Activated CD4-positive, CD25-positive, alpha-beta regulatory T cell (primary cell): ENCODE data around the gene TMEM204.

Experiments
- DNase-seq, 4 experiments: peaks; one replicate each; lab custom pipeline; 2025; lab: John Stamatoyannopoulos, UW

Gene TMEM204

GRCh38 chr16:1499756-1500464, 33.6 kb upstream of the TMEM204 start:
- no peak for DNase-seq

- no peak for DNase-seq
Observed at GRCh38 chr16:1500465-1501150, 32.9 kb upstream of the TMEM204 start.

- no peak for DNase-seq
Observed at GRCh38 chr16:1501630-1502029, 31.8 kb upstream of the TMEM204 start.

GRCh38 chr16:1502092-1503004, 31.1 kb upstream of the TMEM204 start:
- no peak for DNase-seq

- DNase-seq: no peak
Observed at GRCh38 chr16:1503110-1503955, 30.1 kb upstream of the TMEM204 start.

GRCh38 chr16:1505073-1505844, 28.2 kb upstream of the TMEM204 start:
- DNase-seq: no peak

GRCh38 chr16:1505912-1506311, 27.6 kb upstream of the TMEM204 start:
- DNase-seq: no peak

GRCh38 chr16:1506494-1507213, 26.8 kb upstream of the TMEM204 start:
- DNase-seq: no peak

- DNase-seq: no peak
Observed at GRCh38 chr16:1508494-1509187, 24.8 kb upstream of the TMEM204 start.

- DNase-seq: no peak
Observed at GRCh38 chr16:1509307-1510221, 23.9 kb upstream of the TMEM204 start.

GRCh38 chr16:1510272-1510671, 23.2 kb upstream of the TMEM204 start:
- no peak for DNase-seq

- no peak for DNase-seq
Observed at GRCh38 chr16:1510941-1511351, 22.5 kb upstream of the TMEM204 start.

- DNase-seq: no peak
Observed at GRCh38 chr16:1511662-1512569, 21.6 kb upstream of the TMEM204 start.

GRCh38 chr16:1512774-1513173, 20.7 kb upstream of the TMEM204 start:
- no peak for DNase-seq

- no peak for DNase-seq
Observed at GRCh38 chr16:1514507-1514906, 19.0 kb upstream of the TMEM204 start.

- DNase-seq: no peak
Observed at GRCh38 chr16:1518626-1519135, 14.8 kb upstream of the TMEM204 start.

GRCh38 chr16:1519831-1520230, 13.6 kb upstream of the TMEM204 start:
- no peak for DNase-seq
